MM.1S (cell line): ENCODE data around the gene ADAMTS1.

Experiments
- DNase-seq: peaks from one replicate; pipeline ENCODE4 v3.0.0-alpha.2; 2015
- H2AFZ ChIP-seq: fragments of 300-600 bp; sonication (generic); 2 replicates; pipeline ENCODE4 v1.6.0; 2016; ENCODE audit warnings: antibody characterized with exemption, low read length
- H3F3A ChIP-seq: fragments of 300-600 bp; sonication (generic); 2 replicates; pipeline ENCODE4 v1.6.1; 2016; ENCODE audit warnings: mild to moderate bottlenecking, antibody characterized with exemption, low read length, moderate library complexity, mixed read lengths; ENCODE audit not compliant: insufficient read depth
- H3K27ac ChIP-seq: fragments of 300-600 bp; sonication (generic); 2 replicates; pipeline ENCODE4 v1.5.1; 2016; ENCODE audit warnings: mild to moderate bottlenecking, low read length
- H3K27me3 ChIP-seq: fragments of 300-600 bp; sonication (generic); replicated peaks from 2 replicates; pipeline ENCODE4 v1.6.0; 2016; ENCODE audit warnings: low read length; ENCODE audit not compliant: insufficient read depth
- H3K36me3 ChIP-seq: fragments of 300-600 bp; sonication (generic); replicated peaks from 2 replicates; pipeline ENCODE4 v1.6.1; 2016; ENCODE audit warnings: mild to moderate bottlenecking, low read length, mixed read lengths; ENCODE audit not compliant: insufficient read depth
- H3K4me1 ChIP-seq: fragments of 300-600 bp; sonication (generic); 2 replicates; pipeline ENCODE4 v1.6.1; 2016; ENCODE audit warnings: low read length, mixed read lengths
- H3K4me2 ChIP-seq: fragments of 300-600 bp; sonication (generic); 2 replicates; pipeline ENCODE4 v1.6.0; 2016; ENCODE audit warnings: low read depth, low read length
- H3K4me3 ChIP-seq: fragments of 300-600 bp; sonication (generic); 2 replicates; pipeline ENCODE4 v1.5.1; 2016; ENCODE audit warnings: low read length, mixed read lengths
- H3K79me2 ChIP-seq: fragments of 300-600 bp; sonication (generic); 2 replicates; pipeline ENCODE4 v1.6.1; 2016; ENCODE audit warnings: mixed run types, low read length, mixed read lengths
- H3K9ac ChIP-seq: fragments of 300-600 bp; sonication (generic); 2 replicates; pipeline ENCODE4 v1.6.1; 2016; ENCODE audit warnings: low read length, mixed read lengths
- H3K9me2 ChIP-seq: fragments of 300-600 bp; sonication (generic); replicated peaks from 2 replicates; pipeline ENCODE4 v1.6.1; 2016; ENCODE audit warnings: mild to moderate bottlenecking, low read length, mixed read lengths; ENCODE audit not compliant: insufficient read depth
- H3K9me3 ChIP-seq: fragments of 300-600 bp; sonication (generic); replicated peaks from 2 replicates; pipeline ENCODE4 v1.6.1; 2016; ENCODE audit warnings: mild to moderate bottlenecking, low read length, mixed read lengths; ENCODE audit not compliant: insufficient read depth
- H4K20me1 ChIP-seq: fragments of 300-600 bp; sonication (generic); 2 replicates; pipeline ENCODE4 v1.6.1; 2016; ENCODE audit warnings: mild to moderate bottlenecking, low read length, moderate library complexity, mixed read lengths; ENCODE audit not compliant: insufficient read depth
- EZH2 ChIP-seq: fragments of 300-600 bp; sonication (generic); optimal IDR thresholded peaks from 2 replicates; pipeline ENCODE3; 2017; ENCODE audit warnings: low read depth, mild to moderate bottlenecking, antibody characterized with exemption, low read length, mixed read lengths
- EZH2phosphoT487 ChIP-seq: fragments of 300-600 bp; sonication (generic); IDR thresholded peaks from 2 replicates; pipeline ENCODE4 v1.6.1; 2018; ENCODE audit warnings: antibody characterized with exemption, low read length
- TF ChIP-seq, protein P1 (sequence below): fragments of 300-600 bp; sonication (generic); IDR thresholded peaks from 2 replicates; pipeline ENCODE4 v1.5.1; 2016; ENCODE audit warnings: antibody characterized with exemption, low read length, mixed read lengths

The ADAMTS1 gene

DNA sequence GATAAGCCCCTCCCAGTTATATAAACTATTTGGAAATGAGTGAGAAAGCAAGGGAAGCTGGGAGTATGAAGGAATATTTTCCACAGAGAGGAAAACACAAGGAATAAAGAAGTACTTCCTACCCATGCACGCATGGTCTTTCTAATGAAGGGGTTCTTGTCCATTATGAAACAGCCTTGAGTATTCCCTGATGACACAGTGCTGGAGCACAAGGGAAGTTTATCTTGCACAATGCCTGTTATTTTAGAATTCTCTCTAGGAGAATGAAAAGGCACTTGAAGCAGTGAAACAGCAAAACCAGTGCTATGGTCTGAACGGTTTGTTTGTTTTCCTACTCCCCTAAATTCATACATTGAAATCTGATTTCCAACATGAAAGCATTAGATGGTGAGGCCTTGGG is 38.6 kb upstream of the ADAMTS1 start:
- Histone ChIP-seq H3F3A (no peaks in the 10 kb centered on the region), H3K79me2 (no peaks in the 10 kb centered on the region), H4K20me1 (no peaks in the 10 kb centered on the region), H3K4me1 (no peaks in the 10 kb centered on the region), H3K4me2 (no peak overlapping the region), H3K9ac (no peak overlapping the region), H3K27ac (no peak overlapping the region), H2AFZ (no peak overlapping the region), H3K4me3 (no peak overlapping the region), H3K9me3 (no peaks in the 10 kb centered on the region), H3K36me3 (no peaks in the 10 kb centered on the region), H3K27me3 (no peaks in the 10 kb centered on the region), H3K9me2 (no peaks in the 10 kb centered on the region)
- TF ChIP-seq, protein P1, sequence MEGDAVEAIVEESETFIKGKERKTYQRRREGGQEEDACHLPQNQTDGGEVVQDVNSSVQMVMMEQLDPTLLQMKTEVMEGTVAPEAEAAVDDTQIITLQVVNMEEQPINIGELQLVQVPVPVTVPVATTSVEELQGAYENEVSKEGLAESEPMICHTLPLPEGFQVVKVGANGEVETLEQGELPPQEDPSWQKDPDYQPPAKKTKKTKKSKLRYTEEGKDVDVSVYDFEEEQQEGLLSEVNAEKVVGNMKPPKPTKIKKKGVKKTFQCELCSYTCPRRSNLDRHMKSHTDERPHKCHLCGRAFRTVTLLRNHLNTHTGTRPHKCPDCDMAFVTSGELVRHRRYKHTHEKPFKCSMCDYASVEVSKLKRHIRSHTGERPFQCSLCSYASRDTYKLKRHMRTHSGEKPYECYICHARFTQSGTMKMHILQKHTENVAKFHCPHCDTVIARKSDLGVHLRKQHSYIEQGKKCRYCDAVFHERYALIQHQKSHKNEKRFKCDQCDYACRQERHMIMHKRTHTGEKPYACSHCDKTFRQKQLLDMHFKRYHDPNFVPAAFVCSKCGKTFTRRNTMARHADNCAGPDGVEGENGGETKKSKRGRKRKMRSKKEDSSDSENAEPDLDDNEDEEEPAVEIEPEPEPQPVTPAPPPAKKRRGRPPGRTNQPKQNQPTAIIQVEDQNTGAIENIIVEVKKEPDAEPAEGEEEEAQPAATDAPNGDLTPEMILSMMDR: no peak
- TF ChIP-seq EZH2phosphoT487 (no peak), EZH2 (no peak)
- DNase-seq: no peak

DNA sequence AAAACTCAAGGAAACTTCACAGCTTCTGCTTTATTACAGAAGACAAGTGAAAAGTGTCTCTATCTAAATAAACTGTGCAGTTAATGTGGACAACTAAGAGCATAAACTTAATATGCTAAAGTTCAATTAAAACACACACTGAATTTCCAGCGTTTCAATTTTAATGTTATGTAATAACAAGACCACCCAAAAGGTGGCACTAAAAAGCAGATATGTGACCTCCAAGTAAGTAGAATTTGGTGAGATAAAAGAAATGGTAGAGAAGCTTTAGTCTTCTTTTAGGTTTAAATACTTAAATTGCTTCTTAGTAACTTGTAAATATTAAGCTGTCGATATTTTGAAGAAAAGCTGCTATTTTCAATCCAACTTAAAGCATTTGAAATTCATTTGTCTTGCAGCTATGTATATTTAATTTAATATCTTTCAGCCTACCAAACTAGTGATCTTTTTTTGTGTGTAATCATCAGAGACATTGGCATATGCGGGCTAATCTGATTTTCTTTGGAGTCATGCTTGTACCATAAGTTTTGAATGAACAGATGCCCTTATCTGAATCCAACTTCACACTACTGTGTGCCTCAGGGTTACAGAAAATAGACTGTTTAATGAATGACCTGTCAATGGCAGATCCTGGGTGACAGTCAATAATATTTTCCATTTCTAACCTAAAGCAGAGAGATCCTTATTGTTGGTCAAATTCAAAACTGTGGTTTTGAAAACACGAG is 36.5 kb upstream of the ADAMTS1 start:
- TF ChIP-seq, protein P1: 0 out of 2 replicates have a peak, but pooled peaks have one; percentile 21
- TF ChIP-seq EZH2: no peak
- no peaks in the 10 kb centered on the region for H3K9me3 ChIP-seq
- H3K4me1 ChIP-seq: no peaks in the 10 kb centered on the region
- H3K36me3 ChIP-seq: no peaks in the 10 kb centered on the region
- no peaks in the 10 kb centered on the region for H3K27me3 ChIP-seq
- H3F3A ChIP-seq: no peaks in the 10 kb centered on the region
- H3K9ac ChIP-seq: no peak overlapping the region
- H3K9me2 ChIP-seq: no peaks in the 10 kb centered on the region
- no peaks in the 10 kb centered on the region for H4K20me1 ChIP-seq
- DNase-seq: no peak
- H3K79me2 ChIP-seq: no peaks in the 10 kb centered on the region
- no peak overlapping the region for H2AFZ ChIP-seq
- no peak overlapping the region for H3K27ac ChIP-seq
- no peak overlapping the region for H3K4me3 ChIP-seq
- H3K4me2 ChIP-seq: no peak overlapping the region

DNA sequence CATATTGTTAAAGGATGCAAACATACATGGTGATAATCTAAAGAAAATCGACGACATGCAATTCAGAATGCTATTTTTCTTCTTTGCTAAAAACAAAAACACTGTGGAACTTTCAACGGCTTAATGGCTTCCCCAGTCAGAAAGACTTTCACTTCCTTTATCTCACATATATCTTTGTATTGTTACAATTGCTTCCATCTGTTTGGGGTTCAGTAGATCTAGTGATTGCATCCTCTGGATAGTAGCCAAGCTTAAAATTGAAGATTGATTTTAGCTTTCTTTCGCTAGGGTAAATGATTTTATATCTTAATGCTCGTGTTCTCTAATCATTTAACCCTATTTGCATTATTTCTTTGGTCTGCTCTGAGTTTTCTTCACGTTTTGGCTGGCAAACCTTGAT is 31.8 kb upstream of the ADAMTS1 start:
- Histone ChIP-seq H2AFZ (no peak overlapping the region), H3F3A (no peaks in the 10 kb centered on the region), H3K79me2 (no peaks in the 10 kb centered on the region), H3K9me3 (no peaks in the 10 kb centered on the region), H3K4me2 (no peak overlapping the region), H3K36me3 (no peaks in the 10 kb centered on the region), H4K20me1 (no peaks in the 10 kb centered on the region), H3K27me3 (no peaks in the 10 kb centered on the region), H3K9me2 (no peaks in the 10 kb centered on the region), H3K9ac (no peak overlapping the region), H3K4me1 (no peaks in the 10 kb centered on the region), H3K27ac (no peak overlapping the region), H3K4me3 (no peak overlapping the region)
- no peak for DNase-seq
- no peak for TF ChIP-seq EZH2
- TF ChIP-seq, protein P1: no peak
- no peak for TF ChIP-seq EZH2phosphoT487
